K562 (cell line): ENCODE data around the gene BHLHE40. TPM values are rescaled to one million over a fixed set of nuclear protein-coding genes. Genes with fewer than 3 reads are reported as not detected.
A peak's percentile ranks its signal among the peaks of the same experiment; 100 is the strongest.

Experiments used
- BCL6 ChIP-seq: fragments of 250-450 bp; sonication (Bioruptor Pico); IDR thresholded peaks from 2 replicates; pipeline ENCODE4 v1.4.0; 2020
- CSDE1 ChIP-seq, 2 experiments: fragments of 450-650 bp; IDR thresholded peaks; 2 replicates each; pipeline ENCODE4 v1.6.1; 2016; ENCODE audit warnings: mild to moderate bottlenecking in 1 of 2
- DPF2 ChIP-seq: fragments of 450-650 bp; IDR thresholded peaks from 2 replicates; pipeline ENCODE4 v1.6.1; 2016
- MCM7 ChIP-seq, 2 experiments: fragments of 450-650 bp; IDR thresholded peaks; 2 replicates each; pipeline ENCODE4 v1.6.1; 2016 to 2018
- MTA2 ChIP-seq: fragments of 450-650 bp; IDR thresholded peaks from 2 replicates; pipeline ENCODE4 v1.6.1; 2016; ENCODE audit warnings: low read depth
- RFX5 ChIP-seq: IDR thresholded peaks from 2 replicates; pipeline ENCODE4 v1.6.1; 2011; ENCODE audit warnings: low read depth, mild to moderate bottlenecking, improper control_type of control experiment, low read length
- RNF2 ChIP-seq: sonication (generic); IDR thresholded peaks from 2 replicates; pipeline ENCODE4 v1.6.1; 2016
- polyA plus RNA-seq, 8 experiments: library from polyadenylated mRNA; depleted of rRNA in 4 of 8; stranded (reverse) in 5 of 8; unstranded in 3 of 8; fragments of >200 nt; fragmentation: Nextera tagmentation in 2 of 8; fragmentation: Illumina TruSeq in 1 of 8; extraction: Ambion mirVana in 2 of 8; extraction: Trizol in 1 of 8; gene quantifications; 2 replicates each; pipeline versions ENCODE4 v1.2.1 to v1.2.3, GENCODE V29; 2011 to 2014; ENCODE audit warnings: inconsistent platforms in 1 of 8, missing spikeins in 1 of 8
- total RNA-seq, 7 experiments: library from RNA; depleted of rRNA in 6 of 7; stranded (reverse); fragments of >200 nt in 6 of 7; fragmentation: Illumina TruSeq in 2 of 7; extraction: Trizol in 2 of 7; gene quantifications; 2 replicates each; pipeline versions ENCODE4 v1.2.1 to v1.2.3, GENCODE V29; 2011 to 2021; ENCODE audit warnings: low replicate concordance in 1 of 7
- TF ChIP-seq, protein P1 (sequence below): sonication (generic); formaldehyde crosslinking; IDR thresholded peaks from 2 replicates; pipeline ENCODE4 v1.8.1; 2023; ENCODE audit warnings: missing genetic modification reagents, mild to moderate bottlenecking, borderline replicate concordance
- TF ChIP-seq, protein P2 (sequence below): sonication (generic); formaldehyde crosslinking; IDR thresholded peaks from 2 replicates; pipeline ENCODE4 v1.8.1; 2022; ENCODE audit warnings: missing genetic modification reagents
- TF ChIP-seq, protein P3 (sequence below): fragments of 250-450 bp; sonication (Bioruptor Pico); IDR thresholded peaks from 2 replicates; pipeline ENCODE4 v1.9.0; 2021; ENCODE audit warnings: mild to moderate bottlenecking, inconsistent platforms
- TF ChIP-seq, protein P4 (sequence below): sonication (generic); formaldehyde crosslinking; IDR thresholded peaks from 2 replicates; pipeline ENCODE4 v1.8.0; 2022; ENCODE audit warnings: mild to moderate bottlenecking, missing genetic modification reagents
- TF ChIP-seq, protein P5 (sequence below), 2 experiments: IDR thresholded peaks in 1 of 2; conservative IDR thresholded peaks in 1 of 2; 2 replicates each; pipeline ENCODE4 v1.6.1; 2016; ENCODE audit warnings: low read depth in 2 of 2, mild to moderate bottlenecking in 1 of 2, missing compliant biosample characterization in 1 of 2, missing genetic modification characterization in 1 of 2, moderate library complexity in 1 of 2

Gene BHLHE40
- total and polyA plus RNA-seq, 9 of the 15 experiments (the other 6 are each of a cell fraction or from before 2014, with no cell fraction given), result 12.0 to 83.9 (median 31.4) TPM

DNA sequence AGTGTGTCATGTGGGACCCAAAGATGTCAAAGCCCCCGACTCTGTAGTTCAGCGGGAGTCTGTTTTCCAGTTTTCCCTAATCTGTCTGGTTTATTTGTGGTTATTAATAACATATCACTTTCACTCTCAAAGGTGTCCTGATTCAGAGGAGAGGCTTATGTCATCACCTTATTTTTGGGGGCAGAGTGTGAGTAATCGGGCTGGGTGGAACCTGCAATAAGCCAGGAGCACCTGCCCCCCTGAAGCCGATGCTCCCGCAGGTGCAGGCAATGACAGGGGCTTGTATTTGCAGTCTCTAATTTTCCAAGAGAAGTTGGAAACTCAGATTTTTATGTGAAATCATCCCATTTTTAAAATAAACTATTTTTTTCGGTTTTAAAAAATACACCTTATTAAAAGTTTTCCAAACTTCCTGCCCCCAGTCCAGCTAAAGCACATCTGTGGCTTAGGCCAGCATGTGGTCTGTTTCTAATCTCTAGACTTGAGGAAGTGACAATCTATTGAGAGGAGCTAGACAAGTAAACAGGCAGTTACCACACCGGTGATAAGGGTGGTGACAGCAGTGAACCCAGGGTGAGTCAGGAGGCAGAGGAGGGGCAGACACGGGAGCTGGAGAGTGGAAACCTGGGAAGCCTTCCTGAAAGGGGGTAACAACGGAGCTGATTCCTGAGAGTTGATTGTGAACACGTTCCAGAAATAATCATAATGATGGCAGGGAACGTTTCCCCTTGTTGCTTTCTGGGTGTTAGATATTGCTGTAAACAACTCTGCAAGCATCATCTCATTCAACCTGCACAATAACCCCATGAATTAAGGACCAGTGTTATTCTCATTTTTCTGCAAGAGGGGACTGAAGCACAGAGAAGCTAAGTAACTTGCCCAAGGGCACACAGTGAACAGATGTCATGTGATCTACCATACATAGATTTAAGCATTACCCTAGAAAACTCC lies 37.2 kb downstream of the BHLHE40 start (continued):
- TF ChIP-seq, protein P1, sequence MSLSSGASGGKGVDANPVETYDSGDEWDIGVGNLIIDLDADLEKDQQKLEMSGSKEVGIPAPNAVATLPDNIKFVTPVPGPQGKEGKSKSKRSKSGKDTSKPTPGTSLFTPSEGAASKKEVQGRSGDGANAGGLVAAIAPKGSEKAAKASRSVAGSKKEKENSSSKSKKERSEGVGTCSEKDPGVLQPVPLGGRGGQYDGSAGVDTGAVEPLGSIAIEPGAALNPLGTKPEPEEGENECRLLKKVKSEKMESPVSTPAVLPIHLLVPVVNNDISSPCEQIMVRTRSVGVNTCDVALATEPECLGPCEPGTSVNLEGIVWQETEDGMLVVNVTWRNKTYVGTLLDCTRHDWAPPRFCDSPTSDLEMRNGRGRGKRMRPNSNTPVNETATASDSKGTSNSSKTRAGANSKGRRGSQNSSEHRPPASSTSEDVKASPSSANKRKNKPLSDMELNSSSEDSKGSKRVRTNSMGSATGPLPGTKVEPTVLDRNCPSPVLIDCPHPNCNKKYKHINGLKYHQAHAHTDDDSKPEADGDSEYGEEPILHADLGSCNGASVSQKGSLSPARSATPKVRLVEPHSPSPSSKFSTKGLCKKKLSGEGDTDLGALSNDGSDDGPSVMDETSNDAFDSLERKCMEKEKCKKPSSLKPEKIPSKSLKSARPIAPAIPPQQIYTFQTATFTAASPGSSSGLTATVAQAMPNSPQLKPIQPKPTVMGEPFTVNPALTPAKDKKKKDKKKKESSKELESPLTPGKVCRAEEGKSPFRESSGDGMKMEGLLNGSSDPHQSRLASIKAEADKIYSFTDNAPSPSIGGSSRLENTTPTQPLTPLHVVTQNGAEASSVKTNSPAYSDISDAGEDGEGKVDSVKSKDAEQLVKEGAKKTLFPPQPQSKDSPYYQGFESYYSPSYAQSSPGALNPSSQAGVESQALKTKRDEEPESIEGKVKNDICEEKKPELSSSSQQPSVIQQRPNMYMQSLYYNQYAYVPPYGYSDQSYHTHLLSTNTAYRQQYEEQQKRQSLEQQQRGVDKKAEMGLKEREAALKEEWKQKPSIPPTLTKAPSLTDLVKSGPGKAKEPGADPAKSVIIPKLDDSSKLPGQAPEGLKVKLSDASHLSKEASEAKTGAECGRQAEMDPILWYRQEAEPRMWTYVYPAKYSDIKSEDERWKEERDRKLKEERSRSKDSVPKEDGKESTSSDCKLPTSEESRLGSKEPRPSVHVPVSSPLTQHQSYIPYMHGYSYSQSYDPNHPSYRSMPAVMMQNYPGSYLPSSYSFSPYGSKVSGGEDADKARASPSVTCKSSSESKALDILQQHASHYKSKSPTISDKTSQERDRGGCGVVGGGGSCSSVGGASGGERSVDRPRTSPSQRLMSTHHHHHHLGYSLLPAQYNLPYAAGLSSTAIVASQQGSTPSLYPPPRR, result peak; percentile 90
- TF ChIP-seq RFX5 (no peak), CSDE1 (IDR thresholded peaks at IDR 0.05) (no peak), BCL6 (CRISPR knock-in tag) (no peak), DPF2 (peak; percentile 99), RNF2 (peak; percentile 99), MTA2 (peak; percentile 75), MCM7 (IDR thresholded peaks at IDR 0.05) (no peak)
- TF ChIP-seq, protein P2, sequence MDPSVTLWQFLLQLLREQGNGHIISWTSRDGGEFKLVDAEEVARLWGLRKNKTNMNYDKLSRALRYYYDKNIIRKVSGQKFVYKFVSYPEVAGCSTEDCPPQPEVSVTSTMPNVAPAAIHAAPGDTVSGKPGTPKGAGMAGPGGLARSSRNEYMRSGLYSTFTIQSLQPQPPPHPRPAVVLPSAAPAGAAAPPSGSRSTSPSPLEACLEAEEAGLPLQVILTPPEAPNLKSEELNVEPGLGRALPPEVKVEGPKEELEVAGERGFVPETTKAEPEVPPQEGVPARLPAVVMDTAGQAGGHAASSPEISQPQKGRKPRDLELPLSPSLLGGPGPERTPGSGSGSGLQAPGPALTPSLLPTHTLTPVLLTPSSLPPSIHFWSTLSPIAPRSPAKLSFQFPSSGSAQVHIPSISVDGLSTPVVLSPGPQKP (CRISPR knock-in tag), result no peak
- TF ChIP-seq, protein P3, sequence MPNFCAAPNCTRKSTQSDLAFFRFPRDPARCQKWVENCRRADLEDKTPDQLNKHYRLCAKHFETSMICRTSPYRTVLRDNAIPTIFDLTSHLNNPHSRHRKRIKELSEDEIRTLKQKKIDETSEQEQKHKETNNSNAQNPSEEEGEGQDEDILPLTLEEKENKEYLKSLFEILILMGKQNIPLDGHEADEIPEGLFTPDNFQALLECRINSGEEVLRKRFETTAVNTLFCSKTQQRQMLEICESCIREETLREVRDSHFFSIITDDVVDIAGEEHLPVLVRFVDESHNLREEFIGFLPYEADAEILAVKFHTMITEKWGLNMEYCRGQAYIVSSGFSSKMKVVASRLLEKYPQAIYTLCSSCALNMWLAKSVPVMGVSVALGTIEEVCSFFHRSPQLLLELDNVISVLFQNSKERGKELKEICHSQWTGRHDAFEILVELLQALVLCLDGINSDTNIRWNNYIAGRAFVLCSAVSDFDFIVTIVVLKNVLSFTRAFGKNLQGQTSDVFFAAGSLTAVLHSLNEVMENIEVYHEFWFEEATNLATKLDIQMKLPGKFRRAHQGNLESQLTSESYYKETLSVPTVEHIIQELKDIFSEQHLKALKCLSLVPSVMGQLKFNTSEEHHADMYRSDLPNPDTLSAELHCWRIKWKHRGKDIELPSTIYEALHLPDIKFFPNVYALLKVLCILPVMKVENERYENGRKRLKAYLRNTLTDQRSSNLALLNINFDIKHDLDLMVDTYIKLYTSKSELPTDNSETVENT (CRISPR knock-in tag), result no peak
- TF ChIP-seq, protein P4, sequence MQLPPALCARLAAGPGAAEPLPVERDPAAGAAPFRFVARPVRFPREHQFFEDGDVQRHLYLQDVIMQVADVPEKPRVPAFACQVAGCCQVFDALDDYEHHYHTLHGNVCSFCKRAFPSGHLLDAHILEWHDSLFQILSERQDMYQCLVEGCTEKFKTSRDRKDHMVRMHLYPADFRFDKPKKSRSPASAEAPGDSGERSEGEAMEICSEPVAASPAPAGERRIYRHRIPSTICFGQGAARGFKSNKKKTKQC (CRISPR knock-in tag), result no peak
- TF ChIP-seq, protein P5, sequence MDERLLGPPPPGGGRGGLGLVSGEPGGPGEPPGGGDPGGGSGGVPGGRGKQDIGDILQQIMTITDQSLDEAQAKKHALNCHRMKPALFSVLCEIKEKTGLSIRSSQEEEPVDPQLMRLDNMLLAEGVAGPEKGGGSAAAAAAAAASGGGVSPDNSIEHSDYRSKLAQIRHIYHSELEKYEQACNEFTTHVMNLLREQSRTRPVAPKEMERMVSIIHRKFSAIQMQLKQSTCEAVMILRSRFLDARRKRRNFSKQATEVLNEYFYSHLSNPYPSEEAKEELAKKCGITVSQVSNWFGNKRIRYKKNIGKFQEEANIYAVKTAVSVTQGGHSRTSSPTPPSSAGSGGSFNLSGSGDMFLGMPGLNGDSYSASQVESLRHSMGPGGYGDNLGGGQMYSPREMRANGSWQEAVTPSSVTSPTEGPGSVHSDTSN (CRISPR knock-in tag; IDR thresholded peaks at IDR 0.05; ENCODE audit: low read depth), result no peak
- TF ChIP-seq, protein P5 (tag; conservative IDR thresholded peaks at IDR 0.05; ENCODE audit: low read depth), result peak; percentile 97
